NCI-H82 treated with DMSO at 0.1 percent for 48 hours (cell line): Measurements from ENCODE around the gene UBALD2.

Experiments
- DNase-seq: peaks from one replicate; lab custom pipeline; 2025; ENCODE audit not compliant: unreplicated experiment; lab: John Stamatoyannopoulos, UW

Gene UBALD2

DNA sequence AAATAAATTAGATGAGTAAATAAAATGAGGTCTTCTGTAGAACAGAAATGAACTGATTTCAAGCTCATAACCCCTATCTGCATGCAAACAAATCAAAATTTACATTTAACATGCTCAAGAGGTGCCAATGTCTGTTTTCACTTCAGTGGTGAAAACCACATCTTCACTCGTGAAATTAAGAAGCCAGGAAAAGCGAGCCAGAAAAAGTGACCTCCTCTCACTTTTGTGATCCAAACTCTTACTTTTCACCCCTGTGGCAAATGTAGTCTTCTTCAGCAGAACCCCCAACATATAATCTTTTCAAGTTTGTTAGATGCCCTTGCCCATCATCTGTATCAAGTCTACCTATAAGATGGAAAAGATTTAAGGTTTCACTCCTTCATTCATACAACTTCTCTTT, 52.4 kb downstream of the UBALD2 start:
- no peak for DNase-seq

DNA sequence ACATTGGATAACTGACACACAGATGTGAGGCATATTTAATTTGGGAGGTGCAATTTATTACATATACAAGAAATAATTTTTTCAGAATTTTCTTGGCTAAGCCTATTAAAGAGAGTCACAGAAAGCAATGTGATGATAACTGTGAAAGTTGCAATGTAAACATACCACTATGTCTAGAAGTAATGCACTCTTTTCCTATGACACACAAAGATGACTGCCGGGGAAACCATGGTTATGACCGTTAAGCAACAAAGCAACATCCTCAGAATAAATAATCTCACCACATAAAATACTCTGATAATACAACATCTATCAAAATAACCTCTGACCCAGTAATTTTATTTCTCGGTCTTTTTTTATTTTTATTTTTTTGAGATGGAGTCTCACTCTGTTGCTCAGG, 53.4 kb downstream of the UBALD2 start:
- DNase-seq = no peak
